ENCODE results near the gene ROCK2. TPM values are rescaled to one million over a fixed set of nuclear protein-coding genes. Genes with fewer than 3 reads are reported as not detected.
"Not testable (repeated sequence)": the region's sequence is repeated elsewhere in the genome, so short reads cannot be mapped to it uniquely, and the experiment has no call there.

The ROCK2 gene
- polyA plus RNA-seq, 3 donors = 5.6 to 22.8 (median 17.3) TPM

DNA sequence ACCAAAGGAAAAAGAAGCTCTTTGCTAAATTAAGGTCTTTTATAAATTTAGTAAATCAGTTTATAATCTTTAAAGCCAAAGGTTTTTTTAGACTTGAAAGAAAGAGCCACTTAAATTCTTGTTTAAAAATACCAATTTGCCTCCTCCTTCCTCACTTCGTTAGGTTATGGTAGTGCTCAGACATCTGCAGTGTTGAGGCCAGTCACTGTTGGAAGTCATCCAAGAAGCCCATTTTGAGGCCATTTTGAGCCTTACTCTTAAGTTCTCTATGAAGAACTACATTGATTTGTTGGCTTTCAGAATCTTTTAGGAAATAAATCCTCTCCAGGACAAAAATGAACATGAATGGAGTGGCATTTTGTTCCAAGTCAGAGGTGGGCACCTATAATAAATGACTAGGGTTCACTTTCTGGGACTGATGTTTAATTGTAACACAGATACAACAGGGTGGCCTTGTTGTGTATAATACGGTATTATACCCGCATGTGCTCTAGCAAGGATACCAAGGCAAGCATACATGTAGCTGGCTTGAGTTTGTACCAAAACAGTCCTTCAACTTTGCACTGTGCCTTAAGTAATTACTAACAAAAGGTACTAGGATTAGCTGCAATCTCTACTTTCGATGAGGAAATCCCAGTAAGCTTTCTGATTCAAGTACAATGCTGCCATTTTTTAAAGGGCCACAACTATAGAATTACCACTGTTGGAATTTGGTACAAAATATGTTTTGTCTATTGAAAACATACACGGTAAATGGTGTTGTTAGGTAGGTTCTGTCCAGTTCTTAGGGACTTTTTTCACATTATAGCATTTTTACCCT is 166.4 kb downstream of the ROCK2 start:
- no peak overlapping the region for H3K27ac ChIP-seq (ENCODE audit: low read depth, low read length)
- 57 to 59% (median 58%) methylated on average over 5 of the region's 5 CpGs for WGBS, 3 donors

DNA sequence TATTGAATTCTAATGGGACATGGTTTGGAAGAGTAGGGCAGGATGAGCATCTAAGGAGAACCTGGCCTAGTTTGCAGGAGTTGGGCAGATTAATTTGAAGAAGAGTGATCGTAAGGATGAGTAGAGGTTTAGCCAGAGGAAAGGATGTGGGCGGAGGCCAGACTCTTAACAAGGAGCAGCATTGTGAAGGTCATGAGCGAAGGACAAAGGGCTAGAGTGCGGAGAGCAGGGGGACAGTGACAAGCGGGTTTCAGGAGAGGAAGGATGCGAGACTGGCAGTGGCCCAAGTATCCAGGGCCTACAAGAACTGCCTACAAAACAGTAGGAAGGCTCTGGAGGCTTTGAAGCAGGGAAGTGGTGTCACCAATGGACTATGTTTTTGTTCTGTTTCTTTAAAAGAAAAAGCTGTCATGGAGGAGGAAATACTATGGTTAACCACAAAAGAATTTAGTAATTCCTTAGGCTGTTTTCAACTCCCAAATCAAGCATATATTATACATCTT is 169.1 kb downstream of the ROCK2 start:
- WGBS, 3 donors = 46 to 89% (median 60%) methylated on average over 6 of the region's 6 CpGs

DNA sequence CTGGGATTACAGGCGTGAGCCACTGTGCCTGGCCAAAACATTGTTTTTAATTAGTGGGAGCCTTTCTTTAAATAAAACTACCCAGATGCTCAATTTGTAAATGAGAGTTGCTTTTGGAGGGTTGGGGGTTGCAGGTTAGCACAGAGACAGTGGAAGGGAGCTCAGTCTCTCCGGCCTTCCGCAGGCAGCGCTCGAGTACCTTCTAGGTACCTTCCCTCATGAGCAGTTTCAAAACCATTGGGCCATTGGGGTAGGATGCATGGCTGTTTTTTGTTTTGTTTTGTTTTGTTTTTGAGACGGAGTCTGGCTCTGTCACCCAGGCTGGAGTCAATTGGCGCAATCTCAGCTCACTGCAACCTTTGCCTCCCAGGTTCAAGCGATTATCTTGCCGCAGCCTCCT is 170.2 kb downstream of the ROCK2 start:
- WGBS, 3 donors = 96 to 98% (median 97%) methylated on average over 9 of the region's 9 CpGs

More for the DNA sequence above, 169.1 kb downstream of the ROCK2 start:
- no peak overlapping the region for H3K27ac ChIP-seq (ENCODE audit: low read depth, low read length)

DNA sequence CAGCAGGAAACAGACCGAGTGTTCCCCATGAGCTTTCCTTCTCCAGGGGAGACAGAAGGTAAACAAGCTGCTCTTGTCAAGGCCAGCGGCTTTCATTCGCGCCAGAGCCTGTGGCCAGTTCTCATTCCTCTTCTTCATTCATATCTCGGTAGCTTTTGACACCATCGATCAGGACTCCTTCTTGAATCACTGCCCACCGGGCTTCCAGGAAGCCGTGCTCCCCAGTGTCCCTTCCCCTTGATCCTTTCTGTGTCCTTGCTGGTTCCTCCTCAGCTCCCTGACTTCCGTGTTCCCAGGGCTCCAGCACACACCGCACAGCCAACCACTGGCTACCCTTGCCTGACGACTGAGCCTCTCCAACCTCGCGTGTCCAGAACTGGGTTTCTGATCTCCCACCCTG is 175.1 kb downstream of the ROCK2 start:
- WGBS, 3 donors = 18 to 77% (median 62%) methylated on average over 13 of the region's 13 CpGs
- no peak overlapping the region for H3K27ac ChIP-seq (ENCODE audit: low read depth, low read length)

More for the DNA sequence above, 170.2 kb downstream of the ROCK2 start:
- H3K27ac ChIP-seq (ENCODE audit: low read depth, low read length) = no peak overlapping the region

DNA sequence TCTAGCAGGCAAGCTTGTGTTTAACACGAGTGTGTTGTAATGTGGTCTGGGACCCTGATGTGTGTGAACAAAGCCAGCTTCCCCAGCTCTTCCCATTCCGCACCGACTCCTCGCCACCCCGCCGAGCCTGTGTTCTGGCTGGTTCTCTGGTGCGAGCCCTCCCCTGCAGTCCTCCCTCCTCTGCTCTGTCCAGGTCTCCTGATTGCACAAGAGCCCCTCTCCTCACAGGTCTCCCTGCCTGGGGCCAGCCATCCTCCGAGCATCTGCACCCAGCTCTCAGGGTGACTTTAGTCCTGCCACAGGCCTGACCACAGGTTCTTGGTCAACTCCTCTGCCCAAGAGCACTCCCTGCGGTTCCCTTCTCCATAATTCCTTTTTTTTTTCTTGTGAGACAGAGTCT is 175.9 kb downstream of the ROCK2 start:
- WGBS, 3 donors = 73 to 92% (median 78%) methylated on average over 9 of the region's 9 CpGs
- H3K27ac ChIP-seq (ENCODE audit: low read depth, low read length) = no peak overlapping the region

DNA sequence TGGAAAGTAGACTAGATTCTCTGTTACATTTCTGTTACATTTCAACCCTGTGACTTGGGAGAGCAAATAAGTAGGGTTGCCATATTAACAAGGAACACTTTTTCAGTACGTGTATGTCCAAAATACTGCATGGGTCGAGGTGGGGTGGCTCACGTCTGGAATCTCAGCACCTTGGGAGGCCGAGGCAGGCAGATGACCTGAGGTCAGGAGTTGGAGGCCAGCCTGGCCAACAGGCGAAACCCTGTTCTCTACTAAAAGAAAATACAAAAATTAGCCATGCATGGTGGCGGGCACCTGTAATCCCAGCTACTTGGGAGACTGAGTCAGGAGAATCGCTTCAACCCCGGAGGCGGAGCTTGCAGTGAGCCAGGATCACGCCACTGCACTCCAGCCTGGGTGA is 178.0 kb downstream of the ROCK2 start:
- WGBS, 3 donors = 91 to 93% (median 93%) methylated on average over 10 of the region's 10 CpGs
- H3K27ac ChIP-seq (ENCODE audit: low read depth, low read length) = no peak overlapping the region

DNA sequence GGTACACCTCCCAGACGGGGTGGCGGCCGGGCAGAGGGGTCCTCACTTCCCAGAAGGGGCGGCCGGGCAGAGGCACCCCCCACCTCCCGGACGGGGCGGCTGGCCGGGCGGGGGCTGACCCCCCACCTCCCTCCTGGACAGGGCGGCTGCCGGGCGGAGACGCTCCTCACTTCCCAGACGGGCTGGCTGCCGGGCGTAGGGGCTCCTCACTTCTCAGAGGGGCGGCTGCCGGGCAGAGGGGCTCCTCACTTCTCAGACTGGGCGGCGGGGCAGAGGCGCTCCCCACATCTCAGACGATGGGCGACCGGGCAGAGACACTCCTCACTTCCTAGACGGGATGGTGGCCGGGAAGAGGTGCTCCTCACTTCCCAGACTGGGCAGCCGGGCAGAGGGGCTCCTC is 179.4 kb downstream of the ROCK2 start:
- 95 to 97% (median 96%) methylated on average over 11 to 28 of the region's 28 CpGs for WGBS, 3 donors
- not testable (repeated sequence) for H3K27ac ChIP-seq (ENCODE audit: low read depth, low read length)

DNA sequence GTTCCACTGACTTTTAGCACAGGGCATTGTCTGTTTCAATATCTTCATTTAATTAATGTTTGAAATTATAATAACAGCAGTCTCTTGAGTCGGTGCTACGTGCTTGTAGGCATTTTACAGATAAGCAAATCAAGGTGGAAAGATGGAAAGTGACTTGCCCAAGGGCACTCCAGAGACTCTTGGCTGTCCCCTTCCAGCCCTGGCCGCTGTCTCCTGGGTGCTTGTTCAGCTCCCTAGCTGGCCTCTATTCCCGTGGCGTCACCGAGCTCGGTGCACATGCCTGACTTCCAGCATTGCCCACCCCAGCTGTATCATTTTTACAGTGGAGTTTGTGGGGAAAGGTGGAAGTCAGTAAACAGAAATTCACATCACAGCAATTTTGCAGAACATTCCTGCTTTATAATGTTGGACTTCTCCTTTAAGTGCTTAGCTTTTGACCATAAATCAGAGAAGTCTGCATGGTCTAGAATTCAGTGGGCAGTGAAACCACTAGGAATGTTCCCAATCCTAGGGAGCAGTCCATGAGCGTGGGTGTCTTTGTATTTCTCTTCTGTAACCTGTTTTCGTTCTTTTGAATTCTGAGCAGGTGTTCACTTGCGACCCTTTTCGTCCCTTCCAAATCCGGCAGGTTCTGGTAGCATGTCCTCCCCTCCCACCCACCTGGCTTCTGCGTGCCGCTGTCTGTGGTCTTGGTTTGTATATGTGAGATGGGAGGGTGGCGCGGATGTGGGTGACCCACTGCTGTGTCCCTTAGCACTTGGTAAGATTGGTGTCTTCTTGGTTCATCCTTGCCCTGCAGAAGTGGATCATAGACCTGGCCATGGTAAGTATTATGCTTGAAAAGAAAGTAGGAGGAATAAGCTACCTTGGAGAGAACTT is 180.8 kb downstream of the ROCK2 start:
- no peak overlapping the region for H3K27ac ChIP-seq (ENCODE audit: low read depth, low read length)
- 90 to 93% (median 92%) methylated on average over 16 of the region's 16 CpGs for WGBS, 3 donors

DNA sequence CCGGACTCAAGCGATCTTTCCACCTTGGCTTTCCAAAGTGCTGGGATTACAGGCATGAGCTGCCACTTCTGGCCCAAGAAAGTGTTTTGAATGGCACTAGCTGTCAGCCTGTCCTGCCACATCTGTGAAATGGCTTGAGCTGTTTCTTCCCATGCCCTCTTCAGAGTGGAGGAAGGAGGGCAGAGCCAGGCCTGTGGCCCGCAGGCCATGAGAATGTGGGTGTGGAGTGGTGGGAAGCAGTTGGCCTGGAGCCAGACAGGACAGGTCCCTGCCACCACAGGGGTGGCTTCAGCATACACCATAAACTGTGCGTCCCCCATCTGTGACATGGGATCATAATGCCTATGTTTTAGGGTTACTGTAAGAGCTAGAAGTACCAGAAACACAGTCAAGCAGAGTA is 182.7 kb downstream of the ROCK2 start:
- no peak overlapping the region for H3K27ac ChIP-seq (ENCODE audit: low read depth, low read length)
- WGBS, 3 donors = 96 to 99% (median 96%) methylated on average over 4 of the region's 4 CpGs

DNA sequence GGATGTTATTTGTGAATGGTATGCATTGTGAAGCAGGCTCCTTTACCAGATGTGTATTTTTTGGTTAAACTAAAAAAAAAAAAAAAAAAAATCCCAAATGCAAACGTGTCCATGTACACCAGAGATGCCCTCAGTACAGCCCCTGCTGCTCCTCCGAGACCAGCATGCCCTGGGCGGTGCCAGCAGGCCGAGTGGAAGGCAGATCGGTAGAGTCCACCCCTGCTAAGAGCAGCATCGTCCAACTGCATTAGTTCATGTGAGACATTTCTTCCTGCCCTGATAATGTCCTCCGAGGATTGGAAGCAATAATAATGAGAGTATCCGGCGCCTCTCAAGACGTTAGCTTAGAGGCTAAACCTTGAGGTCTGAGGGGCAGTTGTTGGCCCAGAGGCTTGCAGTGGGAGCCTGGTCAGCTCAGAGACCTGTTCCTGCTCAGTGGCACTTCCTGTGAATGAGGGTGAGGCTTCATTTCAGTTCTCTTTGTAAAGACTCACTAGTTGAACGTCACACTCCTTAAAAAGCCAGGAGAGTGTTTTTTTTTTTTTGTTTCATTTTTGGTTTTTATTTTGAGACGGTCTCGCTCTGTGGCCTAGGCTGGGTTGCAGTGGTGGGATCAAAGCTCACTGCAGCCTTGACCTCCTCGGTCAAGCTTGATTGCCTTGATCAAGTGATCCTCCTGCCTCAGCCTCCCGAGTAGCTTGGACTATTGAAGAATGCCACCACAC is 183.5 kb downstream of the ROCK2 start:
- WGBS, 3 donors = 81 to 91% (median 82%) methylated on average over 15 of the region's 15 CpGs
- no peak overlapping the region for H3K27ac ChIP-seq (ENCODE audit: low read depth, low read length)

DNA sequence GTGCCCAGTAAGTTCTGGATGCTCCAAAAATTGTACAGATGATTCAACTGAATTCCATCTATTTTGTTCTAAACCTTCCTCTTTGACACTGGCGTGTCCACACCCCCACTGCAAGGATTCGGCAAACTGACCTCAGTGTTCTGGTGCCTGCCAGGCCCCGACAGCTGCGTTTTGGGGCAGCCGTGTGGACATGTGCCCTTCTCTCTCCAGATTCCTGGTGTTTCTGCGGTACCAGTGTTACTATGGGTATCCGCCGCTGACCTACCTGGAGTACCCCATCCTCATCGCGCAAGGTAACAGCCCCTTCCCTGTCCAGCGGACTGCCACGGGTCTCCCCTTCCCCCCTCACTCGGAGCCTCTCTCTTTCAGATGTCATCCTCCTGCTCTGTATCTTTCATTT is 184.2 kb downstream of the ROCK2 start:
- no peak overlapping the region for H3K27ac ChIP-seq (ENCODE audit: low read depth, low read length)
- 91 to 92% (median 91%) methylated on average over 13 of the region's 13 CpGs for WGBS, 3 donors

DNA sequence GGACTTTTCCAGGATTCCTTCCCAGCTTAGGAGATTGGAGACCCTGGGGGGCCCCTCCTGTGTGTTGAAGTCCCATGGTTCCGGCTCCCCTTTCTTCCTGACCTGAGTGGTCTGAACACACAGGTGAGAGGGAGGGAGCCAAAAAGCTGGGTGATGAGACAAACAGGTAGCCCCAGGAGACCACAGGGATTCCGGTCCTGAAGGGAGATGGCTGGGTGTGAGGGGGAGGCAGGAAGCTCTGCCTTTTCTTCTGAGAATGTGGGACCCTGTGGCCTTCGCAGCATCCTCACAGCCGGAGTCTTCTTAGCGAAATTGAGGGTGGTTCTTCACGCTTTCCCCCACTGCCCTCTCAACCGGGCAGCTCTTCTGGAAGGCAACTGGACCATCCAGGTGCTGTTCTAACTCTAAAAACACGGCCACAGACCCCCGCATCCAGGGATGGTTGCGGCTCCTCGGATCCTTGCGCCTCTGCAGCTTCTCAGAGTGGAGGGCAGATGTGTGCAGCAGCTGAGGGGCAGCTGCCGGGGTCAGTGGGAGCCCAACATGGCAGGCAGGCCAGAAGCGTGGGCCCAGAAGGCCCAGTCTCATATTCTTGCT is 184.8 kb downstream of the ROCK2 start:
- H3K27ac ChIP-seq (ENCODE audit: low read depth, low read length) = no peak overlapping the region
- WGBS, 3 donors = 96 to 97% (median 96%) methylated on average over 14 of the region's 14 CpGs

DNA sequence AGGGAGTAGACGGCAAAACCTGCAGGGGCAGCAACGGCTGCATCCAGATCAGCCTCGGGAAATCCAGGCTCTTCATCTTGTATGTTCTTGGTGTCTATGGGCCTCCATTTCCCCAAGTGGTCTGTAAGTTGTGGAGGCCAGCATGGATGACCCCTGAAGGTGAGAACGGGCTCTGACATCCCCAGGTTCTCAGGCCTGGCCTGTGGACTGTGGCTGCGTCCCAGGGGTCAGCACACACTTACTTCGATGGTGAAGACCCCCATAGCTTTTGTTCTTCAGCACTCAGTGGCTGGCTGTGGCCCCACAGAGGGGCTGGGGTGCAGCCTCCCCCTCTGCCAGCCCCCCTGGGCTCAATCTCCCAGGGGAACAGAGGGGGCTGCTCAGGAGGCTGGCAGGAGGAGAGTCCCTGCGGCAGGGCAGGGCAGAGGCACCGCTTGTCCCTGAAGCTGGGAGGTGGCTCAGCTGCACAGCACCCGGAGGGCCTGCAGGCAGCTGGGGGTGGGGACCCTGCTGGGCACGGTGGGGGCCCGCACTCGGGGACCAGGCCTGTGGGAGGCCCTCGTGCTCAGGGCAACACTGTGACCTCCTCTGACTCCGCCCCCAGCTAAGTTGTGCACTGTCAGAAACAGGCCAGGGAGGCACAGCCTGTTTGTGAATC is 185.4 kb downstream of the ROCK2 start:
- WGBS, 3 donors = 78 to 87% (median 86%) methylated on average over 14 of the region's 14 CpGs

DNA sequence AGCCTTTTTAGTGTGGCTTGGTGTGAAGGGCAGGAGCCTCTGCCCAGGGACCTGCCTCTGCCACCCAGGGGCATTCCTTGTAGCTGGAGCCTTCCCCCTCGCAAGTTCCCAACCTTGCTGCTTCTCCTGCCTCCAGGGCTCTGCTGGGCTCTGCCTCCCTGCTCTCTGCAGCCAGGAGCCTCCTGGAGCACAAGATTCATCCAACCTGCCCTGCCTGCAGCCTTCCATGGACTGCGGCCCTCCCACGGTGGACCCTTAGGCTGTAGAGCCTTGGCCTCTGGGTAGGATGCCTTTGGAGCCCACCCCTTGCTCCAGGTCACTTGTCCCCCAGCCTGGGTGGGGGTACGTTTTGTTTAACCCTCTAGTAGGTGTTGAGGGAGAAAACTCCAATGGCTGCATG is 186.7 kb downstream of the ROCK2 start:
- H3K27ac ChIP-seq (ENCODE audit: low read depth, low read length) = no peak overlapping the region
- 45 to 99% (median 93%) methylated on average over 4 of the region's 4 CpGs for WGBS, 3 donors

More for the DNA sequence above, 185.4 kb downstream of the ROCK2 start:
- no peak overlapping the region for H3K27ac ChIP-seq (ENCODE audit: low read depth, low read length)

DNA sequence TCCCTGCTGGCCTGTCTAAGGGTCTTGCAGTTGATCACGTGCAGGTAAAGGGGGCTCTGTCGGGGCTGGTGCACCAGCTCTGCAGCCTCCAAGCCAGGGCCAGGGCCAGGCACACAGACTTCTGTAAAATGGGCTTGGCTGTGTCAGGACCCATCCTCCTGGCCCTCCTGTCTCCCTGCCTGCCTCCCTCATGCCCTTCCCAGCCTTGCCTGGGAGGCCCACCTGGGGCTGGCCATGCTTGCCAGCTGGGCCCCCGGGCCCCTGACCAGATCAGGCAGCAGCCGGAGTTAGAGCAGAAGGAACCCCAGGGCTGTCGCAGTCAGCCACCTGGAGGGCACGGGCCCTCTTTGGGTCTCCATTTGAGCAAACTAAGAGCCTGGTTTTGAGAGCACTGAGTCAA is 187.1 kb downstream of the ROCK2 start:
- 81 to 97% (median 96%) methylated on average over 6 of the region's 6 CpGs for WGBS, 3 donors
- H3K27ac ChIP-seq (ENCODE audit: low read depth, low read length) = no peak overlapping the region

DNA sequence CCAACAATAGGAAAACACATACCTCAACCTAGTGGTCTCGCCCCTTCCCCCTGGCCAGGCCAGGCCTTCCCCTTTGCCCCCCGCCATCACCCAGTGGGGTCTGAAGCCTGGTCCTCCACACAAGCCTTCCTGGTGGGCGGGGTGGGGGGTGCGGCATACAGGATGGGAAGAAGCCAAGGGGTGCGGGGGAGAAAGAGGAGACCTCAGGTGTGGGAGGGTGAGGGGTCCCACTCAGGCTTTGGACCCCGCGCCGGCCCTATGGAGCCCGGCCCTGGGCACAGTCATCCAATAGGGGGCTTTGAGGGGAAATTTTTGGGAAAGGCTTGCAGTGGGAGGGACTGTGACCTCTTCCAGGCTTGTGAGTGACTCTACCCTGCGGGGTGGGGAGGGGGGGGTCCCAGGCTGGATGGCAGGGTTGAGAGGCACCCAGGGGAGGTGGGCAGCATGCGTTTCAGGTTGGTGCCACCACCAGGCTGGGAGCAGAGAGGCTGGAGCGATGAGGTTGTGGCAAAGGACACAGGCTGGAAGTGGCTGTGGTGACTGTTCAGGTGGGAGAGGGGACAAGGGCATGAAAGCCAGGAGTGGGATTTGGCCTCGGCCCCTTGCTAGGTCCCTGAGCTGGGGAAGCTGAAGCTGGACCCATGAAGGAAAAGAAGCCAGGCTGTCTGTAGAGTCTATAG is 187.9 kb downstream of the ROCK2 start:
- WGBS, 3 donors = 91 to 94% (median 93%) methylated on average over 12 to 13 of the region's 13 CpGs
- no peak overlapping the region for H3K27ac ChIP-seq (ENCODE audit: low read depth, low read length)

DNA sequence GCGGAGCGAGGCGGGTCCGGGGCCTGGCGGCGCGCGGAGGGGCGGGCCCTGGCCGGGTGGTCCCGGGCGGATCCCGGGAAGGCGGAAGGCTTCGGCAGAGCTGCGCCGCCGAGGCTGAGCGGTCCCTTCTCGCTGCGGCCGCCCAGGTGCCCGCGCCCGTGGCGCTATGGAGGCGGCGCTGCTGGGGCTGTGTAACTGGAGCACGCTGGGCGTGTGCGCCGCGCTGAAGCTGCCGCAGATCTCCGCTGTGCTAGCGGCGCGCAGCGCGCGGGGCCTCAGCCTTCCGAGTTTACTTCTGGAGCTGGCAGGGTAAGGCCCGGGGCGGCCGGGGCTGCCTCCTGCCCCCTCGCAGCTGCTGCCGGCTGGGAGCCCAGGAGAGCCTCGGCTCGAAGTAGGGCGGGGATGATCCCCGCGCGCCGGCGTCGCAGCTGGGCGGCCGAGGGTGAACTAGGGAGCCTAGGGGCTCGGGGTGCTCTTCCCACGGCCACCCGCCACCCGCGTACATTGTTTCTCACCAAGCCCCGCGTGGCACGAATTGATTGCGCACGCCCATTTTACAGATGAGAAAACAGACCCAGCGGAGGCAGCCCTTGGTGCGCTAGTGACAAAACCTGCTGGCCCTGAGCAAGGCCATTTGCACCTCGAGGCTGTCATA is 188.9 kb downstream of the ROCK2 start, which contains the start of gene SLC66A3:
Gene SLC66A3, plus strand, starts transcription at position 87 of the 655 bp plus-strand sequence. Its CDS starts 80 bp downstream, at position 167.
- 2 to 3% (median 2%) methylated on average over 39 to 68 of the region's 71 CpGs for WGBS, 3 donors

More for the DNA sequence above, 188.9 kb downstream of the ROCK2 start, which contains the start of gene SLC66A3:
- H3K27ac ChIP-seq (ENCODE audit: low read depth, low read length) = peak within 1 kb of the TSS; percentile 79
